ENCODE data around the gene TMEM91. TPM values are rescaled to one million over a fixed set of nuclear protein-coding genes. Genes with fewer than 3 reads are reported as not detected.

The TMEM91 gene
- total and polyA plus RNA-seq, 9 of the 15 experiments (the other 6 are each of a cell fraction or from before 2014, with no cell fraction given), result 1.2 to 5.2 (median 2.7) TPM

DNA sequence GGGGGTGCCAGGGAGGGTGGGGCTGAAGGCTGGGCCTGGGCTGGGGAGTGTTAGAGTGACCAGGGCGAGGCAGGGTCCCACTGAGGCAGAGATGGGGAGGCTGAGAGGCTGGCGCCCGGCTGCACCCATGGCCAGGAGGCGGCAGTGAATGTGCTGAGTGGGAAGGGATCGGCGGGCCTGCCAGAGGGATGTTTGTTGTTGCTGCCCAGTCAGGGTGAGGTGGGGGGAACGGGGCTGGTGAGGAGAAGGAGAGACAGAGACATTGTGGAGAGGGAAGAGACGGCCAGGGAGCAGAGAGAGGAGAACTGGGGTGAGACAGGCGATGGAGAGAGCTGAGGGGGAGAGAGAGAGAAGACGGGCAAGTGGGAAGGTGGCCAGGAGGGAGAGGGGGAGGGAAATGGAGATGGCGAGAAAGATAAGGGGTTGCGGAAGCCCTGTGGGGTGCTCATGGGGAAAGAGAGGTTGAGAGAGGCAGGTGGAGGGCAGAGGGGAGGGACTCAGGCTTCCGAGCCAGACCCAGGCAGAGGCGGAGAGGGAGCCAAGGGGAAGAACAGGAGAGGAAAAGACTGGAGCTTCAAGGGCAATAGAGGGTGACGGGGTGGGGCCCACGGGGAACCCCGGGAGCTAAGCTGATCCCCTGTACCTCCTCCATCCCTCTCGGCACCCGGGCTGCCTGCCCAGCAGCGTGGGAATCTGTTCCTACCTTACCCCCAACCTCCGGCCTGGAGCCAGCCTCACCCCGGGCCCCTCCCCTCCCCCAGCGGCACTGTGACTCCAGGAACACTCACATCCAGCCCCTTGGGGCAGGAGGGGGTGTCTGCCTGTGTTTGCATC is 51.5 kb downstream of the TMEM91 start (continued):
- TF ChIP-seq, protein P1, sequence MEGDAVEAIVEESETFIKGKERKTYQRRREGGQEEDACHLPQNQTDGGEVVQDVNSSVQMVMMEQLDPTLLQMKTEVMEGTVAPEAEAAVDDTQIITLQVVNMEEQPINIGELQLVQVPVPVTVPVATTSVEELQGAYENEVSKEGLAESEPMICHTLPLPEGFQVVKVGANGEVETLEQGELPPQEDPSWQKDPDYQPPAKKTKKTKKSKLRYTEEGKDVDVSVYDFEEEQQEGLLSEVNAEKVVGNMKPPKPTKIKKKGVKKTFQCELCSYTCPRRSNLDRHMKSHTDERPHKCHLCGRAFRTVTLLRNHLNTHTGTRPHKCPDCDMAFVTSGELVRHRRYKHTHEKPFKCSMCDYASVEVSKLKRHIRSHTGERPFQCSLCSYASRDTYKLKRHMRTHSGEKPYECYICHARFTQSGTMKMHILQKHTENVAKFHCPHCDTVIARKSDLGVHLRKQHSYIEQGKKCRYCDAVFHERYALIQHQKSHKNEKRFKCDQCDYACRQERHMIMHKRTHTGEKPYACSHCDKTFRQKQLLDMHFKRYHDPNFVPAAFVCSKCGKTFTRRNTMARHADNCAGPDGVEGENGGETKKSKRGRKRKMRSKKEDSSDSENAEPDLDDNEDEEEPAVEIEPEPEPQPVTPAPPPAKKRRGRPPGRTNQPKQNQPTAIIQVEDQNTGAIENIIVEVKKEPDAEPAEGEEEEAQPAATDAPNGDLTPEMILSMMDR (IDR thresholded peaks at IDR 0.05 in 2 of 3, conservative IDR thresholded peaks at IDR 0.05 in 1 of 3; ENCODE audit: insufficient read depth in 2 of 3, low read depth in 1 of 3, low read length in 3 of 3), result no peak
- TF ChIP-seq, protein P2, sequence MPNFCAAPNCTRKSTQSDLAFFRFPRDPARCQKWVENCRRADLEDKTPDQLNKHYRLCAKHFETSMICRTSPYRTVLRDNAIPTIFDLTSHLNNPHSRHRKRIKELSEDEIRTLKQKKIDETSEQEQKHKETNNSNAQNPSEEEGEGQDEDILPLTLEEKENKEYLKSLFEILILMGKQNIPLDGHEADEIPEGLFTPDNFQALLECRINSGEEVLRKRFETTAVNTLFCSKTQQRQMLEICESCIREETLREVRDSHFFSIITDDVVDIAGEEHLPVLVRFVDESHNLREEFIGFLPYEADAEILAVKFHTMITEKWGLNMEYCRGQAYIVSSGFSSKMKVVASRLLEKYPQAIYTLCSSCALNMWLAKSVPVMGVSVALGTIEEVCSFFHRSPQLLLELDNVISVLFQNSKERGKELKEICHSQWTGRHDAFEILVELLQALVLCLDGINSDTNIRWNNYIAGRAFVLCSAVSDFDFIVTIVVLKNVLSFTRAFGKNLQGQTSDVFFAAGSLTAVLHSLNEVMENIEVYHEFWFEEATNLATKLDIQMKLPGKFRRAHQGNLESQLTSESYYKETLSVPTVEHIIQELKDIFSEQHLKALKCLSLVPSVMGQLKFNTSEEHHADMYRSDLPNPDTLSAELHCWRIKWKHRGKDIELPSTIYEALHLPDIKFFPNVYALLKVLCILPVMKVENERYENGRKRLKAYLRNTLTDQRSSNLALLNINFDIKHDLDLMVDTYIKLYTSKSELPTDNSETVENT (CRISPR knock-in tag; IDR thresholded peaks at IDR 0.05), result peak; percentile 17; the same call in 1 of the 2 replicates
- TF ChIP-seq, protein P3, sequence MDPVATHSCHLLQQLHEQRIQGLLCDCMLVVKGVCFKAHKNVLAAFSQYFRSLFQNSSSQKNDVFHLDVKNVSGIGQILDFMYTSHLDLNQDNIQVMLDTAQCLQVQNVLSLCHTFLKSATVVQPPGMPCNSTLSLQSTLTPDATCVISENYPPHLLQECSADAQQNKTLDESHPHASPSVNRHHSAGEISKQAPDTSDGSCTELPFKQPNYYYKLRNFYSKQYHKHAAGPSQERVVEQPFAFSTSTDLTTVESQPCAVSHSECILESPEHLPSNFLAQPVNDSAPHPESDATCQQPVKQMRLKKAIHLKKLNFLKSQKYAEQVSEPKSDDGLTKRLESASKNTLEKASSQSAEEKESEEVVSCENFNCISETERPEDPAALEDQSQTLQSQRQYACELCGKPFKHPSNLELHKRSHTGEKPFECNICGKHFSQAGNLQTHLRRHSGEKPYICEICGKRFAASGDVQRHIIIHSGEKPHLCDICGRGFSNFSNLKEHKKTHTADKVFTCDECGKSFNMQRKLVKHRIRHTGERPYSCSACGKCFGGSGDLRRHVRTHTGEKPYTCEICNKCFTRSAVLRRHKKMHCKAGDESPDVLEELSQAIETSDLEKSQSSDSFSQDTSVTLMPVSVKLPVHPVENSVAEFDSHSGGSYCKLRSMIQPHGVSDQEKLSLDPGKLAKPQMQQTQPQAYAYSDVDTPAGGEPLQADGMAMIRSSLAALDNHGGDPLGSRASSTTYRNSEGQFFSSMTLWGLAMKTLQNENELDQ (CRISPR knock-in tag; IDR thresholded peaks at IDR 0.05; ENCODE audit: borderline replicate concordance), result no peak
- TF ChIP-seq RBFOX2 (IDR thresholded peaks at IDR 0.05; ENCODE audit: low read depth, low read length) (peak; percentile 21), SPI1 (IDR thresholded peaks at IDR 0.05; ENCODE audit: borderline replicate concordance, low read depth, low read length) (no peak), RBBP5 (IDR thresholded peaks at IDR 0.05; ENCODE audit: borderline replicate concordance, insufficient read depth, low read length, poor library complexity, severe bottlenecking) (peak; percentile 52), ETS2 (tag; IDR thresholded peaks at IDR 0.05; ENCODE audit: borderline replicate concordance, poor library complexity, severe bottlenecking) (no peak), NEUROD1 (IDR thresholded peaks at IDR 0.05; ENCODE audit: borderline replicate concordance, low read depth, low read length, partially characterized antibody) (no peak), ZNF77 (CRISPR knock-in tag; IDR thresholded peaks at IDR 0.05) (no peak), ZNF324 (CRISPR knock-in tag; IDR thresholded peaks at IDR 0.05) (no peak), HNRNPL (IDR thresholded peaks at IDR 0.05; ENCODE audit: low read depth, low read length) (no peak), HDGF (IDR thresholded peaks at IDR 0.05) (peak; percentile 97), ZNF695 (CRISPR knock-in tag; IDR thresholded peaks at IDR 0.05) (no peak), SNIP1 (IDR thresholded peaks at IDR 0.05; ENCODE audit: low read depth) (no peak), STAT5A (IDR thresholded peaks at IDR 0.05; ENCODE audit: borderline replicate concordance, low read length) (no peak), KAT7 (CRISPR knock-in tag; IDR thresholded peaks at IDR 0.05; ENCODE audit: borderline replicate concordance) (no peak), MCM3 (IDR thresholded peaks at IDR 0.05) (no peak), ZNF239 (CRISPR knock-in tag; IDR thresholded peaks at IDR 0.05) (no peak), SUPT5H (IDR thresholded peaks at IDR 0.05) (peak; percentile 67; the same call in 1 of the 2 replicates), NFXL1 (CRISPR knock-in tag; IDR thresholded peaks at IDR 0.05) (no peak)
- TF ChIP-seq, protein P4, sequence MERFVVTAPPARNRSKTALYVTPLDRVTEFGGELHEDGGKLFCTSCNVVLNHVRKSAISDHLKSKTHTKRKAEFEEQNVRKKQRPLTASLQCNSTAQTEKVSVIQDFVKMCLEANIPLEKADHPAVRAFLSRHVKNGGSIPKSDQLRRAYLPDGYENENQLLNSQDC (CRISPR knock-in tag; IDR thresholded peaks at IDR 0.05), result no peak
- TF ChIP-seq, protein P5, sequence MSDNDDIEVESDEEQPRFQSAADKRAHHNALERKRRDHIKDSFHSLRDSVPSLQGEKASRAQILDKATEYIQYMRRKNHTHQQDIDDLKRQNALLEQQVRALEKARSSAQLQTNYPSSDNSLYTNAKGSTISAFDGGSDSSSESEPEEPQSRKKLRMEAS (CRISPR knock-in tag; IDR thresholded peaks at IDR 0.05), result peak; percentile 31; the same call in 1 of the 2 replicates

Measured in K562 (cell line).